Measurements from ENCODE around the gene DERA. TPM values are rescaled to one million over a fixed set of nuclear protein-coding genes. Genes with fewer than 3 reads are reported as not detected.
"Not testable (repeated sequence)": the region's sequence is repeated elsewhere in the genome, so short reads cannot be mapped to it uniquely, and the experiment has no call there.

DERA gene
- total RNA-seq, 1 donor from 2014 or later, result 16.9 TPM

- DNase-seq (no peak), ATAC-seq (no peak)
- intact Hi-C loops (cut with micrococcal nuclease), result no loop called here
Measured at GRCh38 chr12:15897433-15897832, 13.7 kb upstream of the DERA start.

- intact Hi-C loops (cut with micrococcal nuclease), result no loop called here
- DNase-seq, result no peak
- no peak for ATAC-seq
Measured at GRCh38 chr12:15899282-15899870, 11.8 kb upstream of the DERA start.

GRCh38 chr12:15904378-15904920, 6.7 kb upstream of the DERA start:
- DNase-seq (no peak), ATAC-seq (peak; percentile 62)
- intact Hi-C loops (cut with micrococcal nuclease), result no loop called here

- ATAC-seq (no peak), DNase-seq (no peak)
- intact Hi-C loops (cut with micrococcal nuclease), result no loop called here
Measured at GRCh38 chr12:15910468-15910863, 666 bp upstream of the DERA start.

- intact Hi-C loops (cut with micrococcal nuclease); DNase-seq: not testable (repeated sequence)
- ATAC-seq, result peak; percentile 53
Measured at GRCh38 chr12:15911931-15912330, 799 bp downstream of the DERA start.

- DNase-seq; ATAC-seq; intact Hi-C loops (cut with micrococcal nuclease): not testable (repeated sequence)
Measured at GRCh38 chr12:15914131-15914530, 3.0 kb downstream of the DERA start.

GRCh38 chr12:15918066-15918465, 6.9 kb downstream of the DERA start:
- DNase-seq (no peak), ATAC-seq (no peak)
- intact Hi-C loops (cut with micrococcal nuclease), result no loop called here

GRCh38 chr12:15919418-15919817, 8.3 kb downstream of the DERA start:
- intact Hi-C loops (cut with micrococcal nuclease), result no loop called here
- DNase-seq (no peak), ATAC-seq (no peak)

- intact Hi-C loops (cut with micrococcal nuclease), result no loop called here
- DNase-seq (no peak), ATAC-seq (no peak)
Measured at GRCh38 chr12:15924956-15925355, 13.8 kb downstream of the DERA start.

GRCh38 chr12:15928346-15928745, 17.2 kb downstream of the DERA start:
- intact Hi-C loops (cut with micrococcal nuclease), result no loop called here
- DNase-seq, result no peak

GRCh38 chr12:15928870-15929571, 17.9 kb downstream of the DERA start:
- intact Hi-C loops (cut with micrococcal nuclease), result no loop called here
- peak; percentile 47 for DNase-seq
- ATAC-seq, result peak; percentile 89

More at GRCh38 chr12:15928346-15928745, 17.2 kb downstream of the DERA start:
- peak; percentile 43 for ATAC-seq

GRCh38 chr12:15931590-15932053, 20.5 kb downstream of the DERA start:
- no peak for DNase-seq
- intact Hi-C loops (cut with micrococcal nuclease), result no loop called here
- ATAC-seq, result no peak

- DNase-seq (no peak), ATAC-seq (no peak)
- intact Hi-C loops (cut with micrococcal nuclease), result no loop called here
Measured at GRCh38 chr12:15932327-15932726, 21.2 kb downstream of the DERA start.

GRCh38 chr12:15932971-15933370, 21.8 kb downstream of the DERA start:
- intact Hi-C loops (cut with micrococcal nuclease), result no loop called here
- no peak for ATAC-seq
- no peak for DNase-seq

GRCh38 chr12:15933751-15934150, 22.6 kb downstream of the DERA start:
- ATAC-seq (no peak), DNase-seq (no peak)
- intact Hi-C loops (cut with micrococcal nuclease), result no loop called here

- intact Hi-C loops (cut with micrococcal nuclease), result no loop called here
- ATAC-seq (no peak), DNase-seq (no peak)
Measured at GRCh38 chr12:15936751-15937150, 25.6 kb downstream of the DERA start.

GRCh38 chr12:15937902-15938301, 26.8 kb downstream of the DERA start:
- intact Hi-C loops (cut with micrococcal nuclease), result no loop called here
- DNase-seq, result no peak

GRCh38 chr12:15939111-15939510, 28.0 kb downstream of the DERA start:
- intact Hi-C loops (cut with micrococcal nuclease), result no loop called here
- no peak for ATAC-seq
- no peak for DNase-seq

More at GRCh38 chr12:15937902-15938301, 26.8 kb downstream of the DERA start:
- ATAC-seq, result no peak

GRCh38 chr12:15942475-15942874, 31.3 kb downstream of the DERA start:
- intact Hi-C loops (cut with micrococcal nuclease), result no loop called here
- DNase-seq (no peak), ATAC-seq (no peak)

- DNase-seq; intact Hi-C loops (cut with micrococcal nuclease); ATAC-seq: not testable (repeated sequence)
Measured at GRCh38 chr12:15943519-15943918, 32.4 kb downstream of the DERA start.

- intact Hi-C loops (cut with micrococcal nuclease); ATAC-seq; DNase-seq: not testable (repeated sequence)
Measured at GRCh38 chr12:15948461-15948860, 37.3 kb downstream of the DERA start.
